C4-2B (cell line): ENCODE data around the gene NEGR1.

Experiments
- H3K27ac ChIP-seq: fragments of 450-650 bp; 2 replicates; pipeline ENCODE4 v1.5.1; 2017
- CTCF ChIP-seq: fragments of 450-650 bp; conservative IDR thresholded peaks from 2 replicates; pipeline ENCODE4 v1.5.1; 2017; ENCODE audit warnings: mild to moderate bottlenecking
- ZFX ChIP-seq: fragments of 450-650 bp; IDR thresholded peaks from 2 replicates; pipeline ENCODE4 v1.6.1; 2017

The NEGR1 gene

GRCh38 chr1:71861022-71861421 is 421.3 kb downstream of the NEGR1 start:
- TF ChIP-seq ZFX (no peak), CTCF (no peak)
- no peak overlapping the region for H3K27ac ChIP-seq

GRCh38 chr1:71859806-71860205 is 422.5 kb downstream of the NEGR1 start:
- no peak overlapping the region for H3K27ac ChIP-seq

GRCh38 chr1:71857862-71858261 is 424.5 kb downstream of the NEGR1 start:
- TF ChIP-seq CTCF (no peak), ZFX (no peak)
- H3K27ac ChIP-seq, result no peak overlapping the region

More at GRCh38 chr1:71859806-71860205, 422.5 kb downstream of the NEGR1 start:
- TF ChIP-seq ZFX, result no peak
- no peak for TF ChIP-seq CTCF

- TF ChIP-seq ZFX (no peak), CTCF (no peak)
- no peak overlapping the region for H3K27ac ChIP-seq
These were observed 429.0 kb downstream of the NEGR1 start for GRCh38 chr1:71853360-71853759.

GRCh38 chr1:71850936-71851335 is 431.4 kb downstream of the NEGR1 start:
- no peak for TF ChIP-seq ZFX
- TF ChIP-seq CTCF, result no peak
- H3K27ac ChIP-seq, result no peak overlapping the region

- no peak overlapping the region for H3K27ac ChIP-seq
- TF ChIP-seq ZFX (no peak), CTCF (no peak)
These were observed 431.8 kb downstream of the NEGR1 start for GRCh38 chr1:71850515-71850914.

- TF ChIP-seq ZFX (no peak), CTCF (no peak)
- no peak overlapping the region for H3K27ac ChIP-seq
These were observed 439.3 kb downstream of the NEGR1 start for GRCh38 chr1:71843012-71843411.
